K562 (cell line): ENCODE measurements around the gene JUN. TPM values are rescaled to one million over a fixed set of nuclear protein-coding genes. Genes with fewer than 3 reads are reported as not detected.
A peak's percentile ranks its signal among the peaks of the same experiment; 100 is the strongest.

ENCODE experiments used
- ATAC-seq: fragments of 200-7000 bp; cut with Tn5 transposase; 3 replicates; pipeline ENCODE4 v1.9.1; 2020; ENCODE audit warnings: moderate library complexity
- BruUV-seq: library from RNA; stranded (reverse); fragments of 400-500 nt; replicated peaks from 2 replicates; lab custom pipeline; 2021; lab: Mats Ljungman, UMichigan
- CTCF ChIA-PET: fragments of 300-600 bp; formaldehyde crosslinking; extraction: SDS; loops from one replicate; lab custom pipeline; 2021; ENCODE audit warnings: low intra/inter-chr PET ratio; lab: Yijun Ruan, JAX
- POLR2A ChIA-PET: fragments of 300-600, 350-650 bp; sonication (Branson Sonifier 250); formaldehyde crosslinking; extraction: SDS; loops from one replicate; lab custom pipeline; 2021; ENCODE audit warnings: antibody characterized with exemption, inconsistent platforms; lab: Yijun Ruan, JAX
- DNase-seq, 4 experiments: peaks; one replicate each; pipeline versions ENCODE4 v3.0.0 to v3.0.0-alpha.2; 2011 to 2018; ENCODE audit warnings: low spot score in 3 of 4, mixed read lengths in 3 of 4; ENCODE audit errors: extremely low read depth in 1 of 4
- FAIRE-seq: peaks from 2 replicates; lab custom pipeline; 2011; peaks lifted over from hg19 to GRCh38; lab: Jason Lieb, UNC
- H2AFZ ChIP-seq: 2 replicates; pipeline ENCODE4 v1.6.0; 2011; ENCODE audit warnings: low read depth, low read length, control low read depth, inconsistent platforms
- H3K27ac ChIP-seq: fragments of 200-600 bp; 3 replicates; pipeline ENCODE4 v1.8.0; 2011; ENCODE audit warnings: low read depth, mild to moderate bottlenecking, control low read depth, inconsistent platforms, low read length, moderate library complexity, mixed read lengths; ENCODE audit errors: extremely low read depth
- H3K27me3 ChIP-seq, 2 experiments: fragments of 300-600 bp in 1 of 2; 2 replicates in 1 of 2; 3 replicates in 1 of 2; pipeline versions ENCODE4 v1.6.0 to v1.8.0; 2011; ENCODE audit warnings: inconsistent platforms in 2 of 2, low read length in 2 of 2, mild to moderate bottlenecking in 1 of 2, mixed read lengths in 1 of 2, moderate library complexity in 1 of 2; ENCODE audit not compliant: control insufficient read depth in 2 of 2, insufficient read depth in 2 of 2
- H3K36me3 ChIP-seq: fragments of 300-600 bp; 3 replicates; pipeline ENCODE4 v1.8.0; 2011; ENCODE audit warnings: mild to moderate bottlenecking, low read length, inconsistent platforms; ENCODE audit not compliant: control insufficient read depth, insufficient read depth
- H3K4me1 ChIP-seq, 2 experiments: fragments of 200-600 bp in 1 of 2; replicated peaks in 1 of 2; 2 replicates in 1 of 2; 3 replicates in 1 of 2; pipeline versions ENCODE4 v1.5.1 to v1.8.0; 2011; ENCODE audit warnings: inconsistent platforms in 2 of 2, low read length in 2 of 2, mild to moderate bottlenecking in 1 of 2, mixed read lengths in 1 of 2, moderate library complexity in 1 of 2; ENCODE audit not compliant: control insufficient read depth in 2 of 2, insufficient read depth in 2 of 2
- H3K4me2 ChIP-seq: 2 replicates; pipeline ENCODE4 v1.6.1; 2011; ENCODE audit warnings: low read length, control low read depth, inconsistent platforms, mixed read lengths; ENCODE audit not compliant: insufficient read depth
- H3K4me3 ChIP-seq: fragments of 200-600 bp; sonication (generic), shearing (Covaris generic); 2 replicates; pipeline ENCODE4 v1.5.1; 2016; ENCODE audit warnings: control low read depth, inconsistent platforms
- H3K79me2 ChIP-seq: fragments of 200-600 bp; 3 replicates; pipeline ENCODE4 v1.8.0; 2011; ENCODE audit warnings: low read length, inconsistent platforms; ENCODE audit not compliant: control insufficient read depth, insufficient read depth
- H3K9ac ChIP-seq, 2 experiments: 2 replicates each; pipeline versions ENCODE4 v1.6.0 to v1.6.1; 2011; ENCODE audit warnings: low read depth in 2 of 2, low read length in 2 of 2, control low read depth in 1 of 2, inconsistent platforms in 1 of 2, mild to moderate bottlenecking in 1 of 2, mixed read lengths in 1 of 2; ENCODE audit not compliant: insufficient read depth in 1 of 2
- H3K9me1 ChIP-seq: one replicate; pipeline ENCODE4 v1.6.0; 2011; ENCODE audit warnings: inconsistent platforms, mild to moderate bottlenecking, low read length, moderate library complexity; ENCODE audit not compliant: control insufficient read depth, insufficient read depth
- H3K9me3 ChIP-seq: replicated peaks from 2 replicates; pipeline ENCODE4 v1.5.1; 2011; ENCODE audit warnings: low read depth, low read length, inconsistent platforms; ENCODE audit not compliant: control insufficient read depth, insufficient read depth
- H4K20me1 ChIP-seq: replicated peaks from 2 replicates; pipeline ENCODE4 v1.6.1; 2011; ENCODE audit warnings: low read length, inconsistent platforms, mixed read lengths; ENCODE audit not compliant: control insufficient read depth, insufficient read depth
- DEAF1 ChIP-seq: fragments of 450-650 bp; formaldehyde crosslinking; IDR thresholded peaks from 2 replicates; pipeline ENCODE4 v1.4.0; 2020; ENCODE audit warnings: mild to moderate bottlenecking, moderate library complexity
- RAD21 ChIP-seq, 2 experiments: fragments of 250-450 bp in 1 of 2; fragments of 450-650 bp in 1 of 2; sonication (Bioruptor Pico) in 1 of 2; formaldehyde crosslinking in 1 of 2; IDR thresholded peaks in 1 of 2; conservative IDR thresholded peaks in 1 of 2; 2 replicates each; pipeline versions ENCODE4 v1.4.0 to v1.8.0; 2020 to 2022; ENCODE audit warnings: mild to moderate bottlenecking in 2 of 2, moderate library complexity in 1 of 2
- ZC3H8 ChIP-seq: fragments of 450-650 bp; IDR thresholded peaks from 2 replicates; pipeline ENCODE4 v1.6.1; 2017
- WGBS: fragments of 100-300 bp; shearing (Covaris generic); methylation state at CpG from one replicate; pipeline ENCODE4 v1.1.6; 2016; ENCODE audit warnings: low coverage, mixed read lengths; ENCODE audit not compliant: insufficient coverage; ENCODE audit errors: missing lambda C conversion rate; 5-methylcytosine and 5-hydroxymethylcytosine counted together
- in situ Hi-C: fragments of 300-500 bp; cut with MboI; formaldehyde crosslinking; loops from 4 replicates; pipeline ENCODE4 v1.15.0; 2018; ENCODE audit warnings: inconsistent platforms, mixed read lengths
- intact Hi-C: fragments of 100-400 bp; cut with micrococcal nuclease; formaldehyde crosslinking; loops from 2 replicates; pipeline ENCODE4 v1.14.2; 2022
- polyA plus RNA-seq, 8 experiments: library from polyadenylated mRNA; depleted of rRNA in 4 of 8; stranded (reverse) in 5 of 8; unstranded in 3 of 8; fragments of >200 nt; fragmentation: Nextera tagmentation in 2 of 8; fragmentation: Illumina TruSeq in 1 of 8; extraction: Ambion mirVana in 2 of 8; extraction: Trizol in 1 of 8; gene quantifications; 2 replicates each; pipeline versions ENCODE4 v1.2.1 to v1.2.3, GENCODE V29; 2011 to 2014; ENCODE audit warnings: inconsistent platforms in 1 of 8, missing spikeins in 1 of 8
- total RNA-seq, 7 experiments: library from RNA; depleted of rRNA in 6 of 7; stranded (reverse); fragments of >200 nt in 6 of 7; fragmentation: Illumina TruSeq in 2 of 7; extraction: Trizol in 2 of 7; gene quantifications; 2 replicates each; pipeline versions ENCODE4 v1.2.1 to v1.2.3, GENCODE V29; 2011 to 2021; ENCODE audit warnings: low replicate concordance in 1 of 7
- TF ChIP-seq, protein P1 (sequence below): fragments of 250-450 bp; sonication (Bioruptor Pico); IDR thresholded peaks from 2 replicates; pipeline ENCODE4 v1.5.0; 2021; ENCODE audit warnings: mild to moderate bottlenecking, borderline replicate concordance

JUN gene
- total and polyA plus RNA-seq, 9 of the 15 experiments (the other 6 are each of a cell fraction or from before 2014, with no cell fraction given), result 0.32 to 23.4 (median 4.0) TPM

DNA sequence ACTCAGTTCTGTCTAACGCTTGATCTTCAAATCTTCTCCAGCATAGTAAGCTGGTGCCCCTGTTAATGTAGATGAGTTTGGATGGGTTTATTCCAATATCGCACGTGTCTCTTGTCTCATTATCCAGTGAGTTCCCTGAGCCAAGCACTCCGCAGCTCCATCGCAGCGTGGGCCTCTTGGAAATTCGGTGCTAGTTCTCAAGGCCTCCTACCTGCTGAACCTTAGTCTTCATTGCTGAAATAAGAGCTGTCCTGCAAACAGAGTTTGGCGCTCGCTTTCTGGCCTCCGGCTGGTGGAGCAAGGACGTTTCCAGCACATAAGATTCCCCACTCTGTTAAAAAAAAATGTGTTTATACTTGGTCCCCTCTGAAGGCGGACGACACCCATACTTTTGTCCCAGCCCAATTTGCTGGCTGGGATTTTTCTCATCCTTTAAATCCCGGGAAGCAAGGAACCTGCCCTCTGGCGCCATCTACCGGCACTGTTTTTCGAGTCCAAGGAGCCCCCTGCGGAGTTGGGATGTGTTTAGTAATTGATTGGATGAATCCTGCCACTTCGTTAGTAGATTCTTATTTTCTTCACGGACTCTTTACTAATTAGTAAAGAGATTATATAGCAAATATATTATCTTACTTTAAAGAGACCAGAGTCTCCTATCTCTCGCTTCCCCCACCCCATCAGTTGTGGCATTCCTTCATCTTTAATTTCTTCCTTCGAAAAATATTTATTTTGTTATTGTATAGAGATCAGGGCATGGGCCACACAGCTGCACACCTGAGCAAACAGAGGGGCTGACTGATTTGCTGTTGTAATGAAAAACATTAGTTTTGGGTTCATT, 14.7 kb downstream of the JUN start (continued):
- TF ChIP-seq DEAF1 (peak; percentile 72), RAD21 (CRISPR knock-in tag; conservative IDR thresholded peaks at IDR 0.05 in 1 of 2, IDR thresholded peaks at IDR 0.05 in 1 of 2) (peak; percentile 78 to 80)
- TF ChIP-seq, all 486 proteins: peak for 7

DNA sequence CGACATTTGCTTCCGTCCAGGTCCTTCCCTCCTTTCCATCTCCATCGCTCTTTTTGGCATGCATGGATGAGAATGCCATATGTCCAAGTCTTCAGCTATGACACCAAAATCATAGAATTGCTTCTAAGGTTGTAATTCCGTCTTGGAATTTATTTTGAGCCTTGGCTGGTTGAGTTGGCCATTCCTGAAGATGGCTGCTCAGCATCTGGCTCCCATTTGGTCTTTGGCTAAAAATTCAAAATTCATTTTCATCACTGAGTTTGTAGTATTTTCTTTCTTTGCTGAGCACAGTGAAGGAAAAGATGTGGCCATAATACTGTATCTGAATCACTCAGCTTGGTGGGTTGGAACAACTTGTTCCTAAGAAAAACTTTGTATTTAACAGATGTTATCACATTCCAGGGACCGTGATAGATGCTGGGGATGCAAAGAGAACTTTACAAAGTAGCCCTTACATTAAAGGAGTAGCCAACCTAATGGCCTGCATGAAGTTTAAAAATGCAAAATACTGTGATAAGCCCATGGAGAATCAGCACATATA, 15.6 kb downstream of the JUN start:
- Histone ChIP-seq H3K4me3 (no peak overlapping the region), H4K20me1 (no peaks in the 10 kb centered on the region), H3K36me3 (no peaks in the 10 kb centered on the region), H3K4me2 (no peak overlapping the region), H3K27ac (no peak overlapping the region), H3K9me3 (no peaks in the 10 kb centered on the region), H3K9me1 (no peaks in the 10 kb centered on the region), H3K9ac (no peak overlapping the region), H3K79me2 (no peaks in the 10 kb centered on the region), H3K4me1 (no peaks in the 10 kb centered on the region; a peak in 1 of 5 replicates), H2AFZ (no peak overlapping the region), H3K27me3 (peaks cover 10 to 11% of the 10 kb centered on the region in 2 experiments; a peak in 4 of 5 replicates)
- intact Hi-C loops, result loop anchor here (10.0 kb wide), 1 partner anchor 253 kb away; no protein-coding TSS in a partner anchor
- CTCF ChIA-PET, result interaction anchor here (0.6 to 3.1 kb wide), 2 partner anchors 28 to 470 kb away, joined by 3 to 19 read pairs; no protein-coding TSS in a partner anchor
- no TSS peak for BruUV-seq
- in situ Hi-C loops, result no loop called here
- no peak for ATAC-seq
- DNase-seq, result no peak
- POLR2A ChIA-PET, result no interaction called here
- FAIRE-seq, result no peak
- 1% methylated on average over 5 of the region's 5 CpGs for WGBS
- no peak for TF ChIP-seq ZC3H8
- TF ChIP-seq, protein P1, sequence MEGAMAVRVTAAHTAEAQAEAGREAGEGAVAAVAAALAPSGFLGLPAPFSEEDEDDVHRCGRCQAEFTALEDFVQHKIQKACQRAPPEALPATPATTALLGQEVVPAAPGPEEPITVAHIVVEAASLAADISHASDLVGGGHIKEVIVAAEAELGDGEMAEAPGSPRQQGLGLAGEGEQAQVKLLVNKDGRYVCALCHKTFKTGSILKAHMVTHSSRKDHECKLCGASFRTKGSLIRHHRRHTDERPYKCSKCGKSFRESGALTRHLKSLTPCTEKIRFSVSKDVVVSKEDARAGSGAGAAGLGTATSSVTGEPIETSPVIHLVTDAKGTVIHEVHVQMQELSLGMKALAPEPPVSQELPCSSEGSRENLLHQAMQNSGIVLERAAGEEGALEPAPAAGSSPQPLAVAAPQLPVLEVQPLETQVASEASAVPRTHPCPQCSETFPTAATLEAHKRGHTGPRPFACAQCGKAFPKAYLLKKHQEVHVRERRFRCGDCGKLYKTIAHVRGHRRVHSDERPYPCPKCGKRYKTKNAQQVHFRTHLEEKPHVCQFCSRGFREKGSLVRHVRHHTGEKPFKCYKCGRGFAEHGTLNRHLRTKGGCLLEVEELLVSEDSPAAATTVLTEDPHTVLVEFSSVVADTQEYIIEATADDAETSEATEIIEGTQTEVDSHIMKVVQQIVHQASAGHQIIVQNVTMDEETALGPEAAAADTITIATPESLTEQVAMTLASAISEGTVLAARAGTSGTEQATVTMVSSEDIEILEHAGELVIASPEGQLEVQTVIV (CRISPR knock-in tag), result no peak
